GM21447 (cell line): ENCODE measurements around the gene PCCA.

Source experiments
- ATAC-seq: cut with Tn5 transposase; IDR thresholded peaks from one replicate; pipeline ENCODE4 v1.9.1; 2021; ENCODE audit not compliant: unreplicated experiment

The PCCA gene

GRCh38 chr13:100395698-100396373 is 306.9 kb downstream of the PCCA start:
- no peak for ATAC-seq

- ATAC-seq = no peak
Measured at GRCh38 chr13:100396776-100397175, 307.9 kb downstream of the PCCA start.

GRCh38 chr13:100397627-100398026 is 308.7 kb downstream of the PCCA start:
- no peak for ATAC-seq

- no peak for ATAC-seq
Measured at GRCh38 chr13:100398360-100398759, 309.5 kb downstream of the PCCA start.

- no peak for ATAC-seq
Measured at GRCh38 chr13:100399455-100399854, 310.6 kb downstream of the PCCA start.

- ATAC-seq = no peak
Measured at GRCh38 chr13:100403675-100404074, 314.8 kb downstream of the PCCA start.

- ATAC-seq = no peak
Measured at GRCh38 chr13:100409132-100409531, 320.2 kb downstream of the PCCA start.

GRCh38 chr13:100423375-100423774 is 334.5 kb downstream of the PCCA start:
- ATAC-seq = no peak

GRCh38 chr13:100428986-100429385 is 340.1 kb downstream of the PCCA start:
- ATAC-seq = no peak

GRCh38 chr13:100432611-100433010 is 343.7 kb downstream of the PCCA start:
- ATAC-seq = no peak

- no peak for ATAC-seq
Measured at GRCh38 chr13:100433475-100433874, 344.6 kb downstream of the PCCA start.

- ATAC-seq = peak; percentile 84
Measured at GRCh38 chr13:100434010-100434763, 345.3 kb downstream of the PCCA start.

GRCh38 chr13:100436099-100436498 is 347.2 kb downstream of the PCCA start:
- no peak for ATAC-seq

- ATAC-seq = no peak
Measured at GRCh38 chr13:100438059-100438788, 349.3 kb downstream of the PCCA start.

GRCh38 chr13:100439247-100439970 is 350.5 kb downstream of the PCCA start:
- ATAC-seq = no peak

- ATAC-seq = no peak
Measured at GRCh38 chr13:100440751-100441425, 352.0 kb downstream of the PCCA start.

GRCh38 chr13:100442095-100442832 is 353.4 kb downstream of the PCCA start:
- no peak for ATAC-seq

- ATAC-seq = no peak
Measured at GRCh38 chr13:100443278-100443997, 354.5 kb downstream of the PCCA start.

- ATAC-seq = no peak
Measured at GRCh38 chr13:100443998-100444328, 355.1 kb downstream of the PCCA start.
